HepG2 (cell line): ENCODE results near the gene ADAM15. TPM values are rescaled to one million over a fixed set of nuclear protein-coding genes. Genes with fewer than 3 reads are reported as not detected.

ENCODE experiments used
- AHR ChIP-seq: IDR thresholded peaks from 2 replicates; pipeline ENCODE4 v1.6.1; 2018; ENCODE audit warnings: missing genetic modification reagents, missing compliant biosample characterization
- ATF7-NPFF ChIP-seq: sonication (generic); formaldehyde crosslinking; IDR thresholded peaks from 2 replicates; pipeline ENCODE4 v1.8.1; 2023; ENCODE audit warnings: mild to moderate bottlenecking, low read depth, missing genetic modification reagents, moderate library complexity
- EEA1 ChIP-seq: sonication (generic); formaldehyde crosslinking; IDR thresholded peaks from 2 replicates; pipeline ENCODE4 v1.5.1; 2020; ENCODE audit warnings: mild to moderate bottlenecking, missing genetic modification reagents, borderline replicate concordance
- FOXA3 ChIP-seq: IDR thresholded peaks from 2 replicates; pipeline ENCODE4 v1.6.1; 2016; ENCODE audit warnings: missing genetic modification reagents, missing compliant biosample characterization
- MAFF ChIP-seq: IDR thresholded peaks from 2 replicates; pipeline ENCODE4 v1.6.1; 2011; ENCODE audit warnings: low read depth, low read length, improper control_type of control experiment
- MLLT10 ChIP-seq: sonication (generic); formaldehyde crosslinking; IDR thresholded peaks from 2 replicates; pipeline ENCODE4 v1.4.0; 2020; ENCODE audit warnings: missing genetic modification reagents
- RFXANK ChIP-seq: IDR thresholded peaks from 2 replicates; pipeline ENCODE4 v1.6.1; 2016
- SMAD9 ChIP-seq: sonication (generic); formaldehyde crosslinking; IDR thresholded peaks from 2 replicates; pipeline ENCODE4 v1.5.1; 2020; ENCODE audit warnings: mild to moderate bottlenecking, missing genetic modification reagents
- SOX5 ChIP-seq: IDR thresholded peaks from 2 replicates; pipeline ENCODE4 v1.6.1; 2016; ENCODE audit warnings: borderline replicate concordance
- STAG1 ChIP-seq: sonication (generic); formaldehyde crosslinking; IDR thresholded peaks from 2 replicates; pipeline ENCODE4 v1.4.0; 2020; ENCODE audit warnings: missing genetic modification reagents
- ZFP1 ChIP-seq: IDR thresholded peaks from 2 replicates; pipeline ENCODE4 v1.6.1; 2016
- ZNF17 ChIP-seq: sonication (generic); formaldehyde crosslinking; IDR thresholded peaks from 2 replicates; pipeline ENCODE4 v1.5.0; 2020; ENCODE audit warnings: mild to moderate bottlenecking, missing genetic modification reagents
- ZNF558 ChIP-seq: sonication (generic); formaldehyde crosslinking; IDR thresholded peaks from 2 replicates; pipeline ENCODE4 v1.9.0; 2022; ENCODE audit warnings: mild to moderate bottlenecking, missing genetic modification reagents, borderline replicate concordance
- ZNF605 ChIP-seq: sonication (generic); formaldehyde crosslinking; IDR thresholded peaks from 2 replicates; pipeline ENCODE4 v1.8.0; 2022; ENCODE audit warnings: mild to moderate bottlenecking, missing genetic modification reagents
- polyA plus RNA-seq, 8 experiments: library from polyadenylated mRNA; depleted of rRNA in 3 of 8; stranded (reverse) in 7 of 8; unstranded in 1 of 8; fragments of >200 nt; fragmentation: Illumina TruSeq in 4 of 8; extraction: Trizol in 4 of 8; gene quantifications; 2 replicates each; pipeline versions ENCODE4 v1.2.1 to v1.2.3, GENCODE V29; 2011 to 2016; ENCODE audit warnings: low read depth in 4 of 8, missing spikeins in 1 of 8, mixed read lengths in 1 of 8; ENCODE audit not compliant: insufficient read depth in 1 of 8
- total RNA-seq, 5 experiments: library from RNA; depleted of rRNA; stranded (reverse); fragments of >200 nt; fragmentation: Illumina TruSeq; extraction: Trizol; gene quantifications; 2 replicates each; pipeline ENCODE4 v1.2.3, GENCODE V29; 2016; ENCODE audit warnings: low read depth in 1 of 5
- TF ChIP-seq, protein P1 (sequence below): sonication (generic); formaldehyde crosslinking; IDR thresholded peaks from 2 replicates; pipeline ENCODE4 v1.4.0; 2020; ENCODE audit warnings: missing genetic modification reagents
- TF ChIP-seq, protein P2 (sequence below): sonication (generic); formaldehyde crosslinking; IDR thresholded peaks from 2 replicates; pipeline ENCODE4 v1.5.0; 2020; ENCODE audit warnings: mild to moderate bottlenecking, missing genetic modification reagents, borderline replicate concordance
- TF ChIP-seq, protein P3 (sequence below): sonication (generic); formaldehyde crosslinking; IDR thresholded peaks from 2 replicates; pipeline ENCODE4 v1.4.0; 2020; ENCODE audit warnings: missing genetic modification reagents
- TF ChIP-seq, protein P4 (sequence below): sonication (generic); formaldehyde crosslinking; IDR thresholded peaks from 2 replicates; pipeline ENCODE4 v1.9.0; 2021; ENCODE audit warnings: missing genetic modification reagents, borderline replicate concordance

The ADAM15 gene
- total and polyA plus RNA-seq, 2 of the 13 experiments (the other 11 are each of a cell fraction or from before 2014, with no cell fraction given): 17.9 to 25.6 TPM

DNA sequence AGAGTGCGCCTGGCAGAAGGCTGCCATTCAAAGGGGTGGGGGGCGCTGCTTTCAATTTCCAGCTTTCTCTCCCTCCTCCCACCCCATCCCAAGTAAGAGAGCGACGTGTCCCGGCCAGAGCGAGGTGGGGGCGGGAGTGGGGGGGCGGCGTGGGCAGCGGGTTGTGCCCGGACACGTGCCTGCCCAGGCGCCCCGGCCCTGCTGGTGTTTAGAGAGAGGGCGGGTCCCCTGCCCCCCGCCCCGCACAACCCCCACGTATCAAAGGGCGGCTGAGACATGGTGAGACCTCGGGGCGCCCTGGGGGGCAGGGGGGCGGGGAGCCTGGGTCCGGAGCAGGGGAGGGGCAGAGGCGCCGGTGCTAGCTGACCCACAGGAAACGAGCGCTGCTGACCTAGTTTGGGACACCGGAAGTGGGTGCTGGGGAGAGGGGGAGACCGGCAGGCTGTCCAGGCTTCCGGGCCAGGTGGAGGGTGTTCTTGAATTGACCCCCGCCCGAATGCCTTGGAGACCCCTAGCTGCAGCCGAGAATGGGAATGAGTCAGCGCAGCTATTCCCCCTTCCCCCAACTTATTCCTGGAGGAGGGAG is 47.3 kb upstream of the ADAM15 start (continued):
- TF ChIP-seq, protein P1, sequence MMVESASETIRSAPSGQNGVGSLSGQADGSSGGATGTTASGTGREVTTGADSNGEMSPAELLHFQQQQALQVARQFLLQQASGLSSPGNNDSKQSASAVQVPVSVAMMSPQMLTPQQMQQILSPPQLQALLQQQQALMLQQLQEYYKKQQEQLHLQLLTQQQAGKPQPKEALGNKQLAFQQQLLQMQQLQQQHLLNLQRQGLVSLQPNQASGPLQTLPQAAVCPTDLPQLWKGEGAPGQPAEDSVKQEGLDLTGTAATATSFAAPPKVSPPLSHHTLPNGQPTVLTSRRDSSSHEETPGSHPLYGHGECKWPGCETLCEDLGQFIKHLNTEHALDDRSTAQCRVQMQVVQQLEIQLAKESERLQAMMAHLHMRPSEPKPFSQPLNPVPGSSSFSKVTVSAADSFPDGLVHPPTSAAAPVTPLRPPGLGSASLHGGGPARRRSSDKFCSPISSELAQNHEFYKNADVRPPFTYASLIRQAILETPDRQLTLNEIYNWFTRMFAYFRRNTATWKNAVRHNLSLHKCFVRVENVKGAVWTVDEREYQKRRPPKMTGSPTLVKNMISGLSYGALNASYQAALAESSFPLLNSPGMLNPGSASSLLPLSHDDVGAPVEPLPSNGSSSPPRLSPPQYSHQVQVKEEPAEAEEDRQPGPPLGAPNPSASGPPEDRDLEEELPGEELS: no peak; the same call in 1 of the 2 replicates
- no peak for TF ChIP-seq STAG1 (CRISPR knock-in tag)
- TF ChIP-seq ZFP1 (CRISPR knock-in tag): no peak
- TF ChIP-seq, protein P2, sequence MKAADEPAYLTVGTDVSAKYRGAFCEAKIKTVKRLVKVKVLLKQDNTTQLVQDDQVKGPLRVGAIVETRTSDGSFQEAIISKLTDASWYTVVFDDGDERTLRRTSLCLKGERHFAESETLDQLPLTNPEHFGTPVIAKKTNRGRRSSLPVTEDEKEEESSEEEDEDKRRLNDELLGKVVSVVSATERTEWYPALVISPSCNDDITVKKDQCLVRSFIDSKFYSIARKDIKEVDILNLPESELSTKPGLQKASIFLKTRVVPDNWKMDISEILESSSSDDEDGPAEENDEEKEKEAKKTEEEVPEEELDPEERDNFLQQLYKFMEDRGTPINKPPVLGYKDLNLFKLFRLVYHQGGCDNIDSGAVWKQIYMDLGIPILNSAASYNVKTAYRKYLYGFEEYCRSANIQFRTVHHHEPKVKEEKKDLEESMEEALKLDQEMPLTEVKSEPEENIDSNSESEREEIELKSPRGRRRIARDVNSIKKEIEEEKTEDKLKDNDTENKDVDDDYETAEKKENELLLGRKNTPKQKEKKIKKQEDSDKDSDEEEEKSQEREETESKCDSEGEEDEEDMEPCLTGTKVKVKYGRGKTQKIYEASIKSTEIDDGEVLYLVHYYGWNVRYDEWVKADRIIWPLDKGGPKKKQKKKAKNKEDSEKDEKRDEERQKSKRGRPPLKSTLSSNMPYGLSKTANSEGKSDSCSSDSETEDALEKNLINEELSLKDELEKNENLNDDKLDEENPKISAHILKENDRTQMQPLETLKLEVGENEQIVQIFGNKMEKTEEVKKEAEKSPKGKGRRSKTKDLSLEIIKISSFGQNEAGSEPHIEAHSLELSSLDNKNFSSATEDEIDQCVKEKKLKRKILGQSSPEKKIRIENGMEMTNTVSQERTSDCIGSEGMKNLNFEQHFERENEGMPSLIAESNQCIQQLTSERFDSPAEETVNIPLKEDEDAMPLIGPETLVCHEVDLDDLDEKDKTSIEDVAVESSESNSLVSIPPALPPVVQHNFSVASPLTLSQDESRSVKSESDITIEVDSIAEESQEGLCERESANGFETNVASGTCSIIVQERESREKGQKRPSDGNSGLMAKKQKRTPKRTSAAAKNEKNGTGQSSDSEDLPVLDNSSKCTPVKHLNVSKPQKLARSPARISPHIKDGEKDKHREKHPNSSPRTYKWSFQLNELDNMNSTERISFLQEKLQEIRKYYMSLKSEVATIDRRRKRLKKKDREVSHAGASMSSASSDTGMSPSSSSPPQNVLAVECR: peak; percentile 52
- TF ChIP-seq MLLT10 (CRISPR knock-in tag): no peak
- TF ChIP-seq AHR (CRISPR knock-in tag): no peak
- no peak for TF ChIP-seq ZNF17 (CRISPR knock-in tag)
- 0 out of 2 replicates have a peak, but pooled peaks have one; percentile 27 for TF ChIP-seq ZNF558
- no peak for TF ChIP-seq MAFF
- no peak for TF ChIP-seq EEA1 (CRISPR knock-in tag)
- TF ChIP-seq, protein P3, sequence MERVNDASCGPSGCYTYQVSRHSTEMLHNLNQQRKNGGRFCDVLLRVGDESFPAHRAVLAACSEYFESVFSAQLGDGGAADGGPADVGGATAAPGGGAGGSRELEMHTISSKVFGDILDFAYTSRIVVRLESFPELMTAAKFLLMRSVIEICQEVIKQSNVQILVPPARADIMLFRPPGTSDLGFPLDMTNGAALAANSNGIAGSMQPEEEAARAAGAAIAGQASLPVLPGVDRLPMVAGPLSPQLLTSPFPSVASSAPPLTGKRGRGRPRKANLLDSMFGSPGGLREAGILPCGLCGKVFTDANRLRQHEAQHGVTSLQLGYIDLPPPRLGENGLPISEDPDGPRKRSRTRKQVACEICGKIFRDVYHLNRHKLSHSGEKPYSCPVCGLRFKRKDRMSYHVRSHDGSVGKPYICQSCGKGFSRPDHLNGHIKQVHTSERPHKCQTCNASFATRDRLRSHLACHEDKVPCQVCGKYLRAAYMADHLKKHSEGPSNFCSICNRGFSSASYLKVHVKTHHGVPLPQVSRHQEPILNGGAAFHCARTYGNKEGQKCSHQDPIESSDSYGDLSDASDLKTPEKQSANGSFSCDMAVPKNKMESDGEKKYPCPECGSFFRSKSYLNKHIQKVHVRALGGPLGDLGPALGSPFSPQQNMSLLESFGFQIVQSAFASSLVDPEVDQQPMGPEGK (CRISPR knock-in tag): peak; percentile 99
- no peak; the same call in 1 of the 2 replicates for TF ChIP-seq SOX5 (CRISPR knock-in tag)
- peak; percentile 53; the same call in 1 of the 2 replicates for TF ChIP-seq ATF7-NPFF
- TF ChIP-seq, protein P4, sequence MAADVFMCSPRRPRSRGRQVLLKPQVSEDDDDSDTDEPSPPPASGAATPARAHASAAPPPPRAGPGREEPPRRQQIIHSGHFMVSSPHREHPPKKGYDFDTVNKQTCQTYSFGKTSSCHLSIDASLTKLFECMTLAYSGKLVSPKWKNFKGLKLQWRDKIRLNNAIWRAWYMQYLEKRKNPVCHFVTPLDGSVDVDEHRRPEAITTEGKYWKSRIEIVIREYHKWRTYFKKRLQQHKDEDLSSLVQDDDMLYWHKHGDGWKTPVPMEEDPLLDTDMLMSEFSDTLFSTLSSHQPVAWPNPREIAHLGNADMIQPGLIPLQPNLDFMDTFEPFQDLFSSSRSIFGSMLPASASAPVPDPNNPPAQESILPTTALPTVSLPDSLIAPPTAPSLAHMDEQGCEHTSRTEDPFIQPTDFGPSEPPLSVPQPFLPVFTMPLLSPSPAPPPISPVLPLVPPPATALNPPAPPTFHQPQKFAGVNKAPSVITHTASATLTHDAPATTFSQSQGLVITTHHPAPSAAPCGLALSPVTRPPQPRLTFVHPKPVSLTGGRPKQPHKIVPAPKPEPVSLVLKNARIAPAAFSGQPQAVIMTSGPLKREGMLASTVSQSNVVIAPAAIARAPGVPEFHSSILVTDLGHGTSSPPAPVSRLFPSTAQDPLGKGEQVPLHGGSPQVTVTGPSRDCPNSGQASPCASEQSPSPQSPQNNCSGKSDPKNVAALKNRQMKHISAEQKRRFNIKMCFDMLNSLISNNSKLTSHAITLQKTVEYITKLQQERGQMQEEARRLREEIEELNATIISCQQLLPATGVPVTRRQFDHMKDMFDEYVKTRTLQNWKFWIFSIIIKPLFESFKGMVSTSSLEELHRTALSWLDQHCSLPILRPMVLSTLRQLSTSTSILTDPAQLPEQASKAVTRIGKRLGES (CRISPR knock-in tag): no peak; the same call in 1 of the 2 replicates
- TF ChIP-seq SMAD9: no peak
- 0 out of 2 replicates have a peak, but pooled peaks have one; percentile 13 for TF ChIP-seq ZNF605 (CRISPR knock-in tag)
- TF ChIP-seq RFXANK (CRISPR knock-in tag): no peak
- TF ChIP-seq FOXA3 (CRISPR knock-in tag): 0 out of 2 replicates have a peak, but pooled peaks have one; percentile 34
